T-cell (primary cell): Measurements from ENCODE around the gene CPA4. TPM values are rescaled to one million over a fixed set of nuclear protein-coding genes. Genes with fewer than 3 reads are reported as not detected.

Experiments
- ATAC-seq, 4 experiments: fragments of 200-7000 bp in 3 of 4; fragments of 150-1000 bp in 1 of 4; cut with Tn5 transposase; replicated peaks in 1 of 4; 1 replicate in 3 of 4; 2 replicates in 1 of 4; pipeline ENCODE4 v1.10.0; 2021; ENCODE audit warnings: moderate library complexity in 3 of 4, mild to moderate bottlenecking in 2 of 4, moderate number of reproducible peaks in 1 of 4
- CTCF ChIA-PET, 2 donors: fragments of 300-600 bp; sonication (Branson Sonifier 250); formaldehyde crosslinking; loops; one replicate each; lab custom pipeline; 2022; ENCODE audit warnings: antibody characterized with exemption in 2 of 2; lab: Charles Lee
- POLR2A ChIA-PET, 2 donors: fragments of 300-600 bp; sonication (Branson Sonifier 250); formaldehyde crosslinking; loops; one replicate each; lab custom pipeline; 2022; ENCODE audit warnings: antibody characterized with exemption in 2 of 2; lab: Charles Lee
- DNase-seq, 35 experiments: peaks; one replicate each; pipeline versions ENCODE4 v3.0.0 to v3.0.0-alpha.2; 2013 to 2023
- H3K27ac ChIP-seq: one replicate; pipeline ENCODE4 v1.5.1; 2013; ENCODE audit warnings: low read length
- H3K27me3 ChIP-seq, 2 experiments: replicated peaks in 1 of 2; 1 replicate in 1 of 2; 2 replicates in 1 of 2; pipeline versions ENCODE4 v1.6.1 to v1.7.0; 2013; ENCODE audit warnings: low read length in 1 of 2, mixed read lengths in 1 of 2; ENCODE audit not compliant: control insufficient read depth in 2 of 2, insufficient read depth in 2 of 2; ENCODE audit errors: extremely low read depth in 1 of 2
- H3K36me3 ChIP-seq, 2 donors: 1 replicate in 1 of 2; 2 replicates in 1 of 2; pipeline versions ENCODE4 v1.6.1 to v1.7.0; 2013; ENCODE audit warnings: low read length in 1 of 2; ENCODE audit not compliant: control insufficient read depth in 2 of 2, insufficient read depth in 1 of 2; ENCODE audit errors: extremely low read depth in 1 of 2
- H3K4me1 ChIP-seq, 2 experiments: 1 replicate in 1 of 2; 2 replicates in 1 of 2; pipeline versions ENCODE4 v1.6.1 to v1.7.0; 2013; ENCODE audit warnings: low read length in 2 of 2, mixed read lengths in 1 of 2; ENCODE audit not compliant: insufficient read depth in 2 of 2, control insufficient read depth in 1 of 2; ENCODE audit errors: extremely low read depth in 1 of 2
- H3K4me3 ChIP-seq, 2 donors: 1 replicate in 1 of 2; 2 replicates in 1 of 2; pipeline versions ENCODE4 v1.5.1 to v1.7.0; 2013; ENCODE audit warnings: mild to moderate bottlenecking in 2 of 2, low read length in 1 of 2, moderate library complexity in 1 of 2; ENCODE audit not compliant: control insufficient read depth in 1 of 2; ENCODE audit errors: extremely low read depth in 1 of 2
- H3K9me3 ChIP-seq: 2 replicates; pipeline ENCODE4 v1.7.0; 2013
- H3K27ac Mint-ChIP-seq, 2 donors: one replicate each; pipeline ENCODE4 v1.8.0; 2020 to 2021; ENCODE audit warnings: mild to moderate bottlenecking in 2 of 2, mixed read lengths in 2 of 2
- H3K27me3 Mint-ChIP-seq, 2 donors: one replicate each; pipeline ENCODE4 v1.8.0; 2021 to 2022; ENCODE audit warnings: mixed read lengths in 2 of 2
- H3K36me3 Mint-ChIP-seq: one replicate; pipeline ENCODE4 v1.8.0; 2021; ENCODE audit warnings: mixed read lengths
- H3K4me1 Mint-ChIP-seq, 3 donors: one replicate each; pipeline ENCODE4 v1.8.0; 2020 to 2022; ENCODE audit warnings: mixed read lengths in 3 of 3, mild to moderate bottlenecking in 1 of 3
- H3K4me3 Mint-ChIP-seq, 3 donors: one replicate each; pipeline ENCODE4 v1.8.0; 2020 to 2022; ENCODE audit warnings: mild to moderate bottlenecking in 3 of 3, mixed read lengths in 3 of 3, moderate library complexity in 3 of 3
- H3K9me3 Mint-ChIP-seq, 3 donors: one replicate each; pipeline ENCODE4 v1.8.0; 2020 to 2022; ENCODE audit warnings: mixed read lengths in 3 of 3
- WGBS: methylation state at CpG from one replicate; pipeline ENCODE4 v1.1.5; 2013; ENCODE audit warnings: missing lambda C conversion rate; ENCODE audit not compliant: insufficient coverage; 5-methylcytosine and 5-hydroxymethylcytosine counted together
- total RNA-seq, 35 experiments: library from RNA in 6 of 35; stranded (reverse) in 6 of 35; fragments of 120-200 nt in 1 of 35; gene quantifications; one replicate each; pipeline versions ENCODE4 v1.2.1 to v1.2.4 and lab custom pipeline; 2013 to 2026

CPA4 gene
- total RNA-seq, 5 donors from 2014 or later (not counting 1 experiment from before 2014, with no cell fraction given): 0.23 TPM; not detected in 4

- CTCF ChIA-PET: interaction anchor here in 1 of 2 donors (0.5 kb wide), 1 partner anchor 449 kb away, joined by 5 read pairs; no protein-coding TSS in a partner anchor
- no peak overlapping the region for H3K27ac Mint-ChIP-seq
- 60% methylated on average over 2 of the region's 11 CpGs for WGBS
- Histone ChIP-seq H3K36me3 (no peaks in the 10 kb centered on the region), H3K27me3 (peaks cover 0 to 19% of the 10 kb centered on the region in 2 experiments), H3K4me3 (peak overlapping the region in 1 of 2 donors; percentile 46), H3K9me3 (no peaks in the 10 kb centered on the region), H3K4me1 (peaks cover 5 to 8% of the 10 kb centered on the region in 2 experiments), H3K27ac (no peak overlapping the region)
- POLR2A ChIA-PET: interaction anchor here in 1 of 2 donors (0.7 kb wide), 1 partner anchor 399 kb away, joined by 8 read pairs; no protein-coding TSS in a partner anchor
- DNase-seq (no peak), ATAC-seq (no peak)
- no peaks in the 10 kb centered on the region for H3K36me3 Mint-ChIP-seq
- H3K9me3 Mint-ChIP-seq: no peaks in the 10 kb centered on the region
- H3K4me3 Mint-ChIP-seq: peak overlapping the region in 1 of 3 donors; percentile 78
- H3K27me3 Mint-ChIP-seq: peaks cover 0 to 33% of the 10 kb centered on the region in 2 donors
- peaks cover 9 to 15% (median 9%) of the 10 kb centered on the region in 3 donors for H3K4me1 Mint-ChIP-seq
Measured at GRCh38 chr7:130273933-130274255, 19.1 kb upstream of the CPA4 start.

- Histone ChIP-seq H3K4me3 (no peak overlapping the region), H3K9me3 (no peaks in the 10 kb centered on the region), H3K4me1 (peaks cover 5 to 8% of the 10 kb centered on the region in 2 experiments), H3K36me3 (no peaks in the 10 kb centered on the region), H3K27me3 (peaks cover 0 to 19% of the 10 kb centered on the region in 2 experiments), H3K27ac (no peak overlapping the region)
- CTCF ChIA-PET: no interaction called here
- H3K4me1 Mint-ChIP-seq: peaks cover 9 to 15% (median 9%) of the 10 kb centered on the region in 3 donors
- H3K4me3 Mint-ChIP-seq: peak overlapping the region in 1 of 3 donors; percentile 78
- H3K9me3 Mint-ChIP-seq: no peaks in the 10 kb centered on the region
- POLR2A ChIA-PET: no interaction called here
- H3K36me3 Mint-ChIP-seq: no peaks in the 10 kb centered on the region
- H3K27ac Mint-ChIP-seq: no peak overlapping the region
- ATAC-seq: no peak
- no CpG with 5 or more reads among the region's 1 CpG for WGBS
- peaks cover 0 to 33% of the 10 kb centered on the region in 2 donors for H3K27me3 Mint-ChIP-seq
- no peak for DNase-seq
Measured at GRCh38 chr7:130274296-130274695, 18.7 kb upstream of the CPA4 start.

- ChIA-PET POLR2A (no interaction called here), CTCF (no interaction called here)
- WGBS: 91% methylated on average over 6 of the region's 11 CpGs
- DNase-seq (no peak), ATAC-seq (no peak)
- H3K4me1 ChIP-seq: peaks cover 5 to 8% of the 10 kb centered on the region in 2 experiments
- no peak overlapping the region for H3K4me3 ChIP-seq
- H3K27ac ChIP-seq: no peak overlapping the region
- Mint-ChIP-seq H3K4me1 (peaks cover 9 to 15% (median 9%) of the 10 kb centered on the region in 3 donors), H3K4me3 (no peak overlapping the region), H3K27me3 (peaks cover 0 to 29% of the 10 kb centered on the region in 2 donors), H3K9me3 (no peaks in the 10 kb centered on the region), H3K36me3 (no peaks in the 10 kb centered on the region), H3K27ac (no peak overlapping the region)
- peaks cover 0 to 19% of the 10 kb centered on the region in 2 experiments for H3K27me3 ChIP-seq
- no peaks in the 10 kb centered on the region for H3K9me3 ChIP-seq
- H3K36me3 ChIP-seq: no peaks in the 10 kb centered on the region
Measured at GRCh38 chr7:130274983-130275591, 17.9 kb upstream of the CPA4 start.

DNA sequence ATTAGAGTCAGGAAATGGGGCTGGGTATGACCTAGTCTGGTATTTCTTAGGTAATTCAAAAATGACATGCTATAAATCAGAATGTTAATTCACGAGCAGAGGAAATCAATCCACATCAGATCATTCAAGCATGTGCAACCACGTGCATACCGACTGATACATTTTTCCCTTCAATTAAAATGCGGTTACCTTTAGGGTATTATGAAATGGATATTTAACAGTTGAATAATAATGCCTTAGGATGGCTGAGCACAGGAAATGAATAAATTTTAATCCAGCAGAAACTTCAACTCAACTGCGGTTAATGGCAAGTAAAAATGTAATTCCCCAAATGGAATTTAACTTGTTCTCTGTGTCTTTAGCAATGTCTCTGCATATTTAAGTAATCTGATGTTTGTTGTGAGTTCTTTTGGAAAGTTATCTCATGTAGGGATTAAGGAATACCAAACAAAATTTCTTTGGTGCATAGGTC is 17.1 kb upstream of the CPA4 start:
- Histone ChIP-seq H3K4me1 (peaks cover 5 to 8% of the 10 kb centered on the region in 2 experiments), H3K27me3 (peaks cover 0 to 18% of the 10 kb centered on the region in 2 experiments), H3K36me3 (no peaks in the 10 kb centered on the region), H3K9me3 (no peaks in the 10 kb centered on the region), H3K27ac (no peak overlapping the region), H3K4me3 (no peak overlapping the region)
- Mint-ChIP-seq H3K27me3 (peaks cover 0 to 29% of the 10 kb centered on the region in 2 donors), H3K4me3 (no peak overlapping the region), H3K9me3 (no peaks in the 10 kb centered on the region), H3K36me3 (no peaks in the 10 kb centered on the region), H3K27ac (no peak overlapping the region), H3K4me1 (peaks cover 9 to 15% (median 9%) of the 10 kb centered on the region in 3 donors)
- POLR2A ChIA-PET: no interaction called here
- CTCF ChIA-PET: no interaction called here
- no peak for ATAC-seq
- DNase-seq: no peak
- WGBS: no CpG with 5 or more reads among the region's 5 CpGs

DNA sequence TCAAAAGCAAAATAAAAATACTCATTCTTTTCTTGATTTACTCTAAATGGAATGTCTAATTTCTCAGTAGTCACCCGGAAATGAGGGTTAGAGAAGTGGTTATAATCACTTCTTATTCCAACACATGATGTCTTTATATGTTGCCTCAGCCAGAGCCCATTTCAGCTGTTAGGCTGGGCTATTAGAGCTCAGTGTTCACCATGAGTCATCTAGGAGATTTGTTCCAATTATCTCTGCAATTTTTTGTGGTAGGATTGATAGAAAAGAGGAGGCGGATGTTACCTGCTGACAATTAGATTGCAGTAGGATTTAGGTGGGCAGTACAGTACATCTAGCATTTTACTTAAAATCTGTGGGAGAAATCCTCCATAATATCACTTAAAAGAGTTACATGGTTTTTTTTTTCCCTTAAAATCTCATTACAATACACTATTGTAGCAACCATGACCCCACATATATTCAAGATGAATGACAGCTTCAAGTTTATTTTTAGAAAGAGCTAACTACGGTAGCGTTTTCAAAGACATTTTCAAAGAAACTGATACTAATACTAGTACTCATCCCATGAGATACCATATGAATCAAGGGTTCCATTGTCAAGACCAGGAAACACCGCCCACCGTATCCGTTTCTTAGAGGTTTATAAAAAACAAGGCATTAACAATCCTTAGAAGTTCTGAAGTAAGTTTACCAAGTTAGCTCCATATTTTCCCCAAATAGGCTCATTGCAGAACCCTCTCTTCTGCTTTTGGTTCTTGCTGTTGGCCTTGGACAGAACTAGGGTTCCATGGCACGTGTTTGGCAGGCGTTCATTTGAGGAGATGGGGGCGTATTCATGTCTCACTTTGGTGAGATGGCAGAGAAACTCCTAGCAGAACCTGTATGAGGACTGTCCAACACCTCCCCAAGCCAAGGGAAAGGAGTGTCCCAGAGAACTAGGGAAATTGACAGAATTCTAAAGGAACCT is 15.9 kb upstream of the CPA4 start:
- 40% methylated on average over 2 of the region's 10 CpGs for WGBS
- no peak for DNase-seq
- Histone ChIP-seq H3K9me3 (no peaks in the 10 kb centered on the region), H3K27ac (no peak overlapping the region), H3K4me1 (peaks cover 5 to 8% of the 10 kb centered on the region in 2 experiments), H3K36me3 (no peaks in the 10 kb centered on the region), H3K4me3 (no peak overlapping the region), H3K27me3 (peaks cover 0 to 15% of the 10 kb centered on the region in 2 experiments)
- Mint-ChIP-seq H3K4me3 (no peak overlapping the region), H3K27me3 (peaks cover 0 to 26% of the 10 kb centered on the region in 2 donors), H3K36me3 (no peaks in the 10 kb centered on the region), H3K27ac (no peak overlapping the region), H3K4me1 (peaks cover 9 to 15% (median 9%) of the 10 kb centered on the region in 3 donors), H3K9me3 (no peaks in the 10 kb centered on the region)
- CTCF ChIA-PET: no interaction called here
- POLR2A ChIA-PET: no interaction called here
- ATAC-seq: no peak
